ENCODE measurements around the gene LIN28A. TPM values are rescaled to one million over a fixed set of nuclear protein-coding genes. Genes with fewer than 3 reads are reported as not detected.

Gene LIN28A
- total and polyA plus RNA-seq, 10 of the 15 experiments (the other 5 are each of a cell fraction or from before 2014, with no cell fraction given): 0.13 to 0.59 (median 0.30) TPM; not detected in 7

DNA sequence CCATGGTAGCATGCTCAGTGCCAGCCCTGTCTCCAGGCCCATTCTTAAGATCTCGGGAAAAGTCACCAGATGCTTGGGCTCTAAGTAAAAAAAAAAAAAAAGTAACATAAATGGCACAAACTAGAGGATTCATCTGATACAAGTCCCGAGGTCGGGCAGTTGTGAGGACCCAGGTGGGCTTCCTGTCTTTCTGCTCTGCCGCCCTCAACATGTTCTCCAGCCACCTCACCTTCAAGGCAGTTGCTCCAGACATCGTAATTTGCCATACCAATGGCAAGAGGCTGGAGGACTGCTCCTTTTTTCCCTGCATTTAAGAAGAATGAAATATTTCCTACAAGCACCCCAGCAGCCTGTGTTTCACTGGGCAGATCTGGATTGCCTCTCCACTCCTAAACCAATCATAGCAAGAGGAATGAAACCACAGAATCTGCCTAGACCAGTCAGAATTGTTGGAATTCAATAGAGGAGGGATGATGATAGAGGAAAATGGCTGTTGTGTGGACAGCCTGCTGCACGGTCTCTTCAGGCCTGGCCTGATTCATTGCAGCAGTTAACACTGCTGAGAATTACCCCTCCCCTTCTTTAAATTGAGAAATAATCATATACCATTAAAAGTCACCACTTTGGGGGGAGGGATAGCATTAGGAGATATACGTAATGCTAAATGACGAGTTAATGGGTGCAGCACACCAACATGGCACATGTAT, 67.0 kb downstream of the LIN28A start (continued):
- TF ChIP-seq, protein P1, sequence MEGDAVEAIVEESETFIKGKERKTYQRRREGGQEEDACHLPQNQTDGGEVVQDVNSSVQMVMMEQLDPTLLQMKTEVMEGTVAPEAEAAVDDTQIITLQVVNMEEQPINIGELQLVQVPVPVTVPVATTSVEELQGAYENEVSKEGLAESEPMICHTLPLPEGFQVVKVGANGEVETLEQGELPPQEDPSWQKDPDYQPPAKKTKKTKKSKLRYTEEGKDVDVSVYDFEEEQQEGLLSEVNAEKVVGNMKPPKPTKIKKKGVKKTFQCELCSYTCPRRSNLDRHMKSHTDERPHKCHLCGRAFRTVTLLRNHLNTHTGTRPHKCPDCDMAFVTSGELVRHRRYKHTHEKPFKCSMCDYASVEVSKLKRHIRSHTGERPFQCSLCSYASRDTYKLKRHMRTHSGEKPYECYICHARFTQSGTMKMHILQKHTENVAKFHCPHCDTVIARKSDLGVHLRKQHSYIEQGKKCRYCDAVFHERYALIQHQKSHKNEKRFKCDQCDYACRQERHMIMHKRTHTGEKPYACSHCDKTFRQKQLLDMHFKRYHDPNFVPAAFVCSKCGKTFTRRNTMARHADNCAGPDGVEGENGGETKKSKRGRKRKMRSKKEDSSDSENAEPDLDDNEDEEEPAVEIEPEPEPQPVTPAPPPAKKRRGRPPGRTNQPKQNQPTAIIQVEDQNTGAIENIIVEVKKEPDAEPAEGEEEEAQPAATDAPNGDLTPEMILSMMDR (IDR thresholded peaks at IDR 0.05 in 2 of 3, conservative IDR thresholded peaks at IDR 0.05 in 1 of 3; ENCODE audit: control insufficient read depth in 2 of 3, extremely low read depth in 1 of 3, insufficient read depth in 1 of 3, low read depth in 3 of 3, low read length in 3 of 3): no peak
- TF ChIP-seq CREB1 (IDR thresholded peaks at IDR 0.05; ENCODE audit: low read depth): no peak
- peak; percentile 30 for TF ChIP-seq POLR2AphosphoS5 (IDR thresholded peaks at IDR 0.05; ENCODE audit: low read length)

DNA sequence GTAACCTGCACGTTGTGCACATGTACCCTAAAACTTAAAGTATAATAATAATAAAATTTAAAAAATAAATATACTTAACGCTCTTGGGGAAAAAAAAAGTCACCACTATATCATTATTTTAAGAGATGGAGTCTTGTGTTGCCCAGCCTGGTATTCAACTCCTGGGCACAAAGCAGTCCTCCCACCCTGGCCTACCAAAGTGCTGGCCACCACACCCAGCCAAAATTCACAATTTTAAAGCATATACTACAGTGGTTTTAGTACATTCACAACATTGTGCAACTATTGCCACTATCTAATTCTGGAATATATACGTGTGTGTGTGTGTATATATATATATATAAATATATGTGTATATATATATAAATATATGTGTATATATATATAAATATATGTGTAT, 67.5 kb downstream of the LIN28A start:
- CTCF ChIA-PET: no interaction called here
- no peak overlapping the region for H3K9ac ChIP-seq (ENCODE audit: control insufficient read depth, insufficient read depth, low read length)
- peaks cover 17% of the 10 kb centered on the region for H3K79me2 ChIP-seq (ENCODE audit: control insufficient read depth, insufficient read depth, low read length)
- FAIRE-seq (no peak), DNase-seq (ENCODE audit: low read depth, low spot score) (no peak), ATAC-seq (no peak)
- H3K4me1 ChIP-seq (ENCODE audit: control insufficient read depth, insufficient read depth, low read length): peaks cover 6% of the 10 kb centered on the region; the same call in 1 of the 2 replicates
- H3K9me3 ChIP-seq (replicated peaks; ENCODE audit: control insufficient read depth, insufficient read depth, low read length): no peaks in the 10 kb centered on the region
- WGBS (ENCODE audit: insufficient coverage, insufficient replicate concordance, low lambda C conversion rate, missing lambda C conversion rate): 65% methylated on average over 3 of the region's 3 CpGs
- H3K27ac ChIP-seq (ENCODE audit: control insufficient read depth, insufficient read depth): no peak overlapping the region
- H3K36me3 ChIP-seq (ENCODE audit: control insufficient read depth in 2 of 2, insufficient read depth in 2 of 2, low read length in 1 of 2): peaks cover 8 to 32% of the 10 kb centered on the region in 2 experiments
- POLR2A ChIA-PET: no interaction called here
- SMC1A ChIA-PET (ENCODE audit: uncharacterized antibody, unreplicated experiment): no interaction called here
- no peak overlapping the region for H2AFZ ChIP-seq (ENCODE audit: control insufficient read depth, low read depth, low read length)
- in situ Hi-C loops (cut with MboI): no loop called here
- no peaks in the 10 kb centered on the region for H3K27me3 ChIP-seq (replicated peaks in 1 of 2; ENCODE audit: control insufficient read depth in 2 of 2, insufficient read depth in 2 of 2, low read length in 1 of 2)
- intact Hi-C loops (cut with micrococcal nuclease; ENCODE audit: unreplicated experiment): no loop called here
- RAD21 ChIA-PET (ENCODE audit: unreplicated experiment): no interaction called here
- H3K4me2 ChIP-seq (ENCODE audit: control insufficient read depth, insufficient read depth): no peak overlapping the region
- no peaks in the 10 kb centered on the region; the same call in 1 of the 2 replicates for H4K20me1 ChIP-seq (ENCODE audit: control insufficient read depth, insufficient read depth)
- H3K4me3 ChIP-seq: no peak overlapping the region
- BruUV-seq (replicated peaks): no TSS peak
- TF ChIP-seq CHD1 (IDR thresholded peaks at IDR 0.05; ENCODE audit: low read depth, low read length) (no peak), MEF2A (IDR thresholded peaks at IDR 0.05; ENCODE audit: insufficient read depth, low read depth, low read length) (no peak), RAD51 (IDR thresholded peaks at IDR 0.05) (no peak), RBBP5 (conservative IDR thresholded peaks at IDR 0.05) (no peak), HCFC1 (IDR thresholded peaks at IDR 0.05; ENCODE audit: low read length) (no peak), RCOR1 (conservative IDR thresholded peaks at IDR 0.05; ENCODE audit: low read depth, low read length) (no peak), SREBF2 (IDR thresholded peaks at IDR 0.05; ENCODE audit: low read length) (no peak), RFX5 (IDR thresholded peaks at IDR 0.05; ENCODE audit: low read depth, low read length) (no peak), RB1 (IDR thresholded peaks at IDR 0.05; ENCODE audit: borderline replicate concordance) (no peak)
- TF ChIP-seq, protein P1 (IDR thresholded peaks at IDR 0.05 in 2 of 3, conservative IDR thresholded peaks at IDR 0.05 in 1 of 3; ENCODE audit: control insufficient read depth in 2 of 3, extremely low read depth in 1 of 3, insufficient read depth in 1 of 3, low read depth in 3 of 3, low read length in 3 of 3): no peak
- TF ChIP-seq, protein P2, sequence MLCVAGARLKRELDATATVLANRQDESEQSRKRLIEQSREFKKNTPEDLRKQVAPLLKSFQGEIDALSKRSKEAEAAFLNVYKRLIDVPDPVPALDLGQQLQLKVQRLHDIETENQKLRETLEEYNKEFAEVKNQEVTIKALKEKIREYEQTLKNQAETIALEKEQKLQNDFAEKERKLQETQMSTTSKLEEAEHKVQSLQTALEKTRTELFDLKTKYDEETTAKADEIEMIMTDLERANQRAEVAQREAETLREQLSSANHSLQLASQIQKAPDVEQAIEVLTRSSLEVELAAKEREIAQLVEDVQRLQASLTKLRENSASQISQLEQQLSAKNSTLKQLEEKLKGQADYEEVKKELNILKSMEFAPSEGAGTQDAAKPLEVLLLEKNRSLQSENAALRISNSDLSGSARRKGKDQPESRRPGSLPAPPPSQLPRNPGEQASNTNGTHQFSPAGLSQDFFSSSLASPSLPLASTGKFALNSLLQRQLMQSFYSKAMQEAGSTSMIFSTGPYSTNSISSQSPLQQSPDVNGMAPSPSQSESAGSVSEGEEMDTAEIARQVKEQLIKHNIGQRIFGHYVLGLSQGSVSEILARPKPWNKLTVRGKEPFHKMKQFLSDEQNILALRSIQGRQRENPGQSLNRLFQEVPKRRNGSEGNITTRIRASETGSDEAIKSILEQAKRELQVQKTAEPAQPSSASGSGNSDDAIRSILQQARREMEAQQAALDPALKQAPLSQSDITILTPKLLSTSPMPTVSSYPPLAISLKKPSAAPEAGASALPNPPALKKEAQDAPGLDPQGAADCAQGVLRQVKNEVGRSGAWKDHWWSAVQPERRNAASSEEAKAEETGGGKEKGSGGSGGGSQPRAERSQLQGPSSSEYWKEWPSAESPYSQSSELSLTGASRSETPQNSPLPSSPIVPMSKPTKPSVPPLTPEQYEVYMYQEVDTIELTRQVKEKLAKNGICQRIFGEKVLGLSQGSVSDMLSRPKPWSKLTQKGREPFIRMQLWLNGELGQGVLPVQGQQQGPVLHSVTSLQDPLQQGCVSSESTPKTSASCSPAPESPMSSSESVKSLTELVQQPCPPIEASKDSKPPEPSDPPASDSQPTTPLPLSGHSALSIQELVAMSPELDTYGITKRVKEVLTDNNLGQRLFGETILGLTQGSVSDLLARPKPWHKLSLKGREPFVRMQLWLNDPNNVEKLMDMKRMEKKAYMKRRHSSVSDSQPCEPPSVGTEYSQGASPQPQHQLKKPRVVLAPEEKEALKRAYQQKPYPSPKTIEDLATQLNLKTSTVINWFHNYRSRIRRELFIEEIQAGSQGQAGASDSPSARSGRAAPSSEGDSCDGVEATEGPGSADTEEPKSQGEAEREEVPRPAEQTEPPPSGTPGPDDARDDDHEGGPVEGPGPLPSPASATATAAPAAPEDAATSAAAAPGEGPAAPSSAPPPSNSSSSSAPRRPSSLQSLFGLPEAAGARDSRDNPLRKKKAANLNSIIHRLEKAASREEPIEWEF (IDR thresholded peaks at IDR 0.05; ENCODE audit: insufficient replicate concordance, low read depth, low read length): no peak
